GM18502 (cell line): ENCODE data around the gene ARHGAP15.

Experiments used
- ATAC-seq: cut with Tn5 transposase; IDR thresholded peaks from one replicate; pipeline ENCODE4 v1.9.1; 2021; ENCODE audit warnings: mild to moderate bottlenecking; ENCODE audit not compliant: unreplicated experiment, poor library complexity

The ARHGAP15 gene

DNA sequence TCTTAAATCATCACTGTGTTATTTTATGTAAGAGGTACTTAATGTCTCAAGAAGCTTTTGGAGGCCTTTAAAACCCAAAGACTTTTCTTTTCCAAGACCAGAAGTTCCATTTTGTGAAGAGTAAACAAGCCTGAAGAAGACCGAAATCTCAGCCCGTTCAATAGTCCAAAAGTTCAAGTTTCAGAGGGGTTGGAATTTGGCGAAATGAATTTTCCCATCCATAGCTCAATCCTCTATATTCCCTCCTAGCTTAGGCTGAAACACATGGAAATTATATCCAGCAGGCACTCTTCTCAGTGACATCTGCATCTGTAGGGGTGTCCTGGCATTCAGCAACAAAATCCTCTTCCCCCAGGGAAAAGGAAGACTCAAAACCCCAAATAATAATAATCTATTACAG, 344.6 kb downstream of the ARHGAP15 start:
- no peak for ATAC-seq

DNA sequence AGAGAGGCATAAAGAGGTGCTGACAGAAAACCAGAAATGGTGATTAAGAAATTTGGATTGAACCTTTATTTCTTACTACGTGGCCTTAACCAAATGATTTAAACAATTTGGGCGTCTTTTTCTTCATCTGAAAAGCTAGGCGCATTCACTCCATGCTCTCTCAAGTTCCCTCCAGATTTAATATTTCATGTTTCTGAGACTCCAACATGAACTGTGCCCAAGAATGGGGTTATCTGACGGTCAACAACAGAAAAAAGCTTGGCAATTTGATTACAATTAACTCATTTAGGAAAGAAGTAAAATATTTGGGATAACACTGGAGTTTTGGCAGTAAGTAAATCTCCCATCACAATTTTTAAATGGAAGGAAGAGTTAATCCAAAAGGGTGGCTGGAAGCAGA, 345.4 kb downstream of the ARHGAP15 start:
- no peak for ATAC-seq

DNA sequence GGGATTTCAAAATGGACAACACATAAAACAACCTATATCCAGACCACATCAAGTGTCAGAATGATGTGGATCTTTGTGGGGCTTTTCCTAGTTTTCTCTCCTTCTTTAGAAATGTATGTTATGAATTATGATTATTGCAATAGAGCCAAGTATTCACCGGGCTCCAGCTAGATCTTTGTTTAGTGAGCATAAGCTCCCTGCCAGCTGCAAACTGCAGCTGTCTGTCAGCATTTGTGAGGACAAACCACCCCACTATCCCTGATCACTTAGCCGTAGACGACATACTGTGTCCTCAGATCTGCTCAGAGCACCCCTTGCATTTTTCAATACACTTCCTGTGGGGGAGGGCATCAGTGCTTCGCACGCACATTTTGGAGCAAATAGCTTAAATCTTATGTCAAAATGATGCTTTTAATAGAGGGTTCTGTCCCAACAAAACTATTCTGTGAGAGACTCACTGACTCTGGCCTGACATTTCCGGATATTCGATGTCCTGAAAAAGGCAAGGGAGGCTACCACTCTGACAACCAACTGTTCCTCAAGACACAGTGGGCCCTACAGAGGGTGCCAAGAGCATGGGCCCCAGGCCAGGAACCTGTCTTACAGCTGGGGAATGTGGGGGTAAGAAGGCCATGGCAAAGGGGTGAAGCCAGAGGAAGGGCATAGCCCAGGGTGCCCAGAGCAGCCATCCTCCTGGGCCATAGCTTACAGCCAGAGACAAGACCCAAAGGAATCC, 346.0 kb downstream of the ARHGAP15 start:
- ATAC-seq: no peak

DNA sequence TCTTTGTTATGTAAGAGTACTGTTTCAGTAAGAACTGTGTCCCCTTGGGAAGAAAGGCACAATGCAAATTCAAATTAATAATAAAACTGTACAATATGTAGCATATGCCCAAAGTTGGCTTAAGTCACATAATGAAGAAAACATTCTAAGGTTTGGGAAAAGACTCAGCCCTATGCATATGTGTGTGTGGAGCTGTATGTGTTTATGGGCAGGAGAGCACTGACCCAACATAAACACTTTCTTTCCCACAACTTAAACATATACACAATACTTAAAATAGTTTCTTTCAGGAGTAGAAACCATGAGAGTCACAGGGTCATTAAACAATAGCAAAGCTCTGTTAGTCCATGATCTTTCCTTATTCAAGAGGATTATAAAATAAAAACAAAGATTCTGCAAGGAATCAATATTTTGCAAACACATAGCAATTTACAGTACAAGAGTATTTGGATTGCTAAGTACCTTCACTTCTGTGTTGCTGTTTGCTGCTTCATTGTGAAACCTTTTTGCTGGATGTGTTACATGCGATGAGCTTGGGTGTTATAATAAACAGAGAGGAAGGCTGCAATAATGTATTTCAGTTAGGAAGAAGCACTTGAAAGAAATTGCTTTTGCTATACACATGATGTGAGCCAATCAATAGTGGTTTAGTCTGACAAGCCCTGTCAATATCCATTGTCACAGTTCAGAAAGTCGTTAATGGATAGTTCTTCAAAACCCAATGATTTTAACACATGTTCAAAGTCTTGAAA, 347.3 kb downstream of the ARHGAP15 start:
- no peak for ATAC-seq

DNA sequence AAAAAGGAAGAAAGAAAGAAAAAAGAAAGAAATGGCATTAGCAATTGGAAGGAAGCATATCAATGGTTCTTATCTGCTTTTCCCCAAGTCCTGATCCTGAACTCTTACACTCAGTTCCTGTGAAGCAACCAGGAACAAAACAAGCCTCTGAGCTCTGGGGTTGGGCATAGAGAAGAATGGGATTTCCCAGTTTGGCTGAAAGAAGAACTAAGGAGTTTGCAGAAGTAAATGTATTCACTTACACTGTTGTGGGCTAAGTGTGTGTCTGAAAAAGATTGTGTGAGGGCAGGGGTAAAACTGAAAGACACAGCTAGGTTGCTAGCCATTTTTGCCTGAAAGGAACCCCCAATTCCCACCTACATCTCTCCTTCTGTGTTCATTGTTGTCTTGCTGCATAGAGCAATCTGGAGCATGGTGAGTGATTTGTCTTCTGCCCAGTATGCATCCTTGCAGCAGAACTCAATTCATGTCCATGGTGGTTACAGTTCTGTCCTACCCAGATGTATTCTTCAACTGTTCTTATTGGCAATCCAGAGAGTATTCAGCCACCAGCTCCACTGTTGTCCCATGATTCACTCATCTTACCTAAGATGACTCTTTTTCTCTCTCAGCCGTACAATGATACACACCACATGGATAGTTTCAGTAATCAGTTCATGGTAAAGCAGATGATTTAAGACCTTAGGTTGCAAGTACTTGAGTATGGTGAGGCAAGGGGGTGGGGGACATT, 348.7 kb downstream of the ARHGAP15 start:
- peak; percentile 49 for ATAC-seq

DNA sequence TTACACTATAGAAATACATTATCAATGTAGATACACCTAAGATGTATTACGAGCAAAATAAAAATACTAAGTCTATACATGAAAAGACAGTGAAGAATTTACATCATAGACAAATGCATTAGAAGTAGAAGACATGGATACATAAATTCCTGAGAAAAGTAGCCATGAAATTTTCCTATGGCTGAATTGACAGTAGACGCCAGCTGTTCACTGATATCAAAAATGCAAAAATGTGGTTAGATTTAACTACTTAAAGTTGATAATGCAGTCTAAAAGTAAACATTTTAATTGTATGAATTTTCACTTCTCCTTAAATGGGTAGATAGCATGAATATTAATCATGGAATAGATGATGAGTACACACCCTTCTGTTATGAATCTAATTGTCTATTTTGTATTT, 350.9 kb downstream of the ARHGAP15 start:
- ATAC-seq: no peak

DNA sequence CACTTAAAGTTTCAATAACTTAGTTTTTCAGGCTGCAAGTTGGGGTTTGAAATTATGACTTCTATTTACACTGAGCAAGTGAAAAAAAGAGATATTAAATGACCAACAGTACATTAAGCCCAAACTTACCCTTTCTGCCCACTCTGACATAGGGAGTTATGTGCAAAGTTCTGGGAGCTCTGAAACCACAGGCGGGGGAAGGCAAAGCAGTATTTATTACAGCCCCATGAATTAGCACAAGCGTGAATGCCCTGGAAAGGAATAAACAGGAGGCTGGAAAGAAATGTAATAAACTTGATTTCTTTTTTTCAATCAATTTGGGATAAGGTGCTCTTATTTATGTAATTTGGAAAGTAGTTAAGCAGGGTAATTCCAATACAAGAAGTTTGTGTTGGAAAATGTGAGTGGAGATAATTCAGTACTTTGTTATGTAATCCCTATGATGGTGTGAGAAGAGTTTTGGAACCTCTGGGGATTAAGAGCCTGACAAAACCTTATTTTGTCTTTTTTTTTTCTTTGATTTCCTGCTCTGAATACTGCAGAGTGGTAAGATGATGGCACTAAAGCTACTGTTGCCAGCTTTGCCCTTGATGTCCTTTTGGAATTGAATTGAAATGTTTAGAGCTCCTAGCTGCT, 351.5 kb downstream of the ARHGAP15 start:
- no peak for ATAC-seq

DNA sequence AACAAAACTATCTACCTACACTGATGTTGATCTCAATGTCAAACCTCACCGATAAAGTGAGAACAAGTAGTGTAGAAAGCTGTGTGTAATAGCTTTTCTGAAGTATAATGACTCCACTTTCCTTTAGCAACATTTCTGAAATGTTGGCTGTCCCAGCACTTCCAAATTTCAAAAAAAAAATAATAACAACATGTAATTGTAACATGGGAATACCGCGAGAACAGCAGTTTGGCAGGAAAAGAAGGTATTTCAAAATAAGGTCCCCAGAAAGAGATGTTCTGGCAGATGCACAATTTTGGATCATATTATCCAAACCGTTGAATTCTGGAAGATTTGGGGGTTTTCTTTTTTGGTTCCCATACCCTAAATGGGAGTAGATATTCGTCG, 352.0 kb downstream of the ARHGAP15 start:
- no peak for ATAC-seq

DNA sequence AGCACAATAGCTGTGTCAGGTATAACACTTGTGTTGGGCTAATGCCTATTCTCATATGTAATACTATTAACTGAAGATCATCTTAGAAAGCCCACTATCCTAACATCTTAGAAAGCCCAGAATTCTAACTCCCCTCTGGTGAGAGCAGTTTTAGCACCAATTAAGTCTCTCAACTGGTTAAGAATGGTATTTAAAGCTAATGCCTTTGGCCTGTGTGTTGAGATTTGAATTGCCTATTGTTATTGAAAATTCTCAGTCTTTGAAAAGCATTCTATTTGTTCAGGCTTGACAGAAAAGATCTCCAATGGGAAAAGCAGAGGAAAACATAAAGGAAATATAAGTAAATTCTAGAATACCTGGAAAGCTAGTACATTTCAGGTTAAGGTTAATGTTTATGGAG, 352.5 kb downstream of the ARHGAP15 start:
- no peak for ATAC-seq

DNA sequence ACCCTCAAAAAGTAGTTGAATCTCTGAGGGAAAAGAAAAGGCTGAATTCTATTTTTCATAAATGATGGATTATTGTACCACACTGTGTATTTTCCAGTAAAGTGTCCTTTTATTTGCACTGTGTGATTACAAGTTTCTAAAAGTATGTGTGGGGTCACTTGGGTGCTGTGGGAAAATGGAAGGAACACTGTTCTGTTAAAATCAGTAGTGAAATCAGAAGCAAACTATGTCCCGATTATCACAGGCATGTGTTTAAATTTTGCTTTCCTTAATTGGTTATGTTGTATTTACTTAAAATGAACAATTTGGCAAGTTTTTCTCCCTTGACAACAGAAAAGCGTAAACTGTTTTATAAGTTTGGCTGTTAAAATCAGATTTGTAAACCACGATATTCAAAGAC, 353.1 kb downstream of the ARHGAP15 start:
- no peak for ATAC-seq

DNA sequence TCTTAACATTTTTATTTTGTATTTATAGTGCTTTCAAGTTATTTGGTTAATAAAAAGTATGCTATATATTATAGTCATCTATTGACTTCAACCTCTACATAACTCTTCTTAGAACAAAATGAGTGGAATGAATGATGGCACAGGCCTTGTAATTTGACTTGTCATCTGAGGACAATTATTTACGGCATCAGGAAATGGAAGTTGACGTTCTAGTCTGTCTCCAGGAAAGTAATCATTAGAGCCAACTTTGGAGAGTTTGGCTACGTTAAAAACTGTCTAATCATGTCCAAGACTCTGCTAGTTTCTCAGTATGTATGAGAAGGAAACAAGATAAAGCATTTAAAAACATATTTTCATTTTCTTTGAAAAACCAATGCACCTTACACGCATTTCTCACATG, 353.6 kb downstream of the ARHGAP15 start:
- no peak for ATAC-seq

DNA sequence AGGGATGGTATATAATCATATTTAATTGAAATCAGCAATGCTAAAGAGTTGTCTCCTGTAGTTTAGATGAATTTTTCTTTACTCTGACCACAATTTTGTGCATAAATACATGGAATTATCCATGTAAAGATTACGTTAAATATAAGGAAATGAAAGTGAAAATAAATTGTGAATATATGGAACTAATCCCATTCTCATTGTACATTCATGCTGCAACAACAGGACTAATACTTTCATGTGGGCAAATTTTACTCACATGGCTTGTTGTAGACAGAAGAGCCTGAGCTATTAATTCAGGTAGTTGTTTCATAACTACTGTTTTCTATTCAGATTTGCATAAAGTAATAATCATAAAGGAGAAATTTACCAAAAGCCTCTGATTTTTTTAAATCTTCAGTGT, 357.8 kb downstream of the ARHGAP15 start:
- ATAC-seq: no peak

DNA sequence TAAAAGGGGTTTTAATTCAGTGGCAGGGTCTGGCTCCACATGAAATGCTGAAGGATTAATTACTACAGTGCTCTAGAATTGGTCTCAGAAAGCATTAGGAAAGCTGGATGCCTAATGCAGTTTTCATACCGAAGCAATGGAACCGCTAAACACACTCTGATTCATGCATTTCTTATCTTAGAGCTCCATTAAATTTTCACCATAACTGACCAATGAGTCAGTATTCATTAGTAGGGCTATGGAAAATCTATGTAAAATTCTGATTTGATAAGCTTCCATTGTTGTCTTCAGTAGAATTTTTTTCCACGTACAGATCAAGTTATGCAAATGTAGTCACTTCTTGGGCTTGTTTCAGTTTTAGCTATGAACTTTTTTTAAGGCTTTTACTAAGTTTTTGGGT, 359.9 kb downstream of the ARHGAP15 start:
- ATAC-seq: no peak

DNA sequence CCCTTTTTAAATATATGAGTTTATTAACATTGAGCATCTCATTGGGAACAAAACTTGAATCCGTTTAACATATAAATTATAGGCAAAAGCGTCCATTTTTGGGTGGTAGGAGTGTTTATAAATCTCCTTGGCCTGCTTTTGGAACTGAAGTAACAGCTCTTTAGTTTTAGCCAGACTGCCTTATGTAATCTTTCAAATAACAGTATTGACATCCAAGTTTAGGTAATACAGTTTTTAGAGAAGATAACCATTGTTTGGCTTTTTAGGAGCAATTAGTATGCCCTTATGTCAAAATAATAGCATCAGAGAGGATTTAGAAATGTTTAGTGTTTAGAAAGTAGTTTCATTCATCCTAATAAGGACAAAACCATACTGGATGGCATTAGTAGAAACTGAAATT, 361.9 kb downstream of the ARHGAP15 start:
- no peak for ATAC-seq

DNA sequence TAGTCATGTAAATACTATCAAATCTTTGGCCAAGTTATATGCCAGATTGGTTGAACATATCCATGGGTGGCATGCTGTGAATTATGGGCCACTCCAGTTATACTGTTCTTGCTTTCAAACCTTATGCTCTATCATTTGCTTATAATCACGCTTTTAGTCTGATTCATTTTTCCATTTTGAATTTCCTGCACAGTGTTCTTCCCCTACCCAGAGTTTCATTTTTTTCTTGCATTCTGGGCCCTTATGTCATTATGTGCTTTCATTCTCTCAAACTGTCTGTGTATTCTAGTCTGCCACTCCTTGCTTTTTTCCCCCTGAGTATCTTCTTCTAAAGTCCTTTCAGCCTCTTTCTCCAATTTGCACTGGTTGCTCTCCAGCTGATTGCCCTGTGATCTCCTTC, 364.1 kb downstream of the ARHGAP15 start:
- ATAC-seq: no peak

DNA sequence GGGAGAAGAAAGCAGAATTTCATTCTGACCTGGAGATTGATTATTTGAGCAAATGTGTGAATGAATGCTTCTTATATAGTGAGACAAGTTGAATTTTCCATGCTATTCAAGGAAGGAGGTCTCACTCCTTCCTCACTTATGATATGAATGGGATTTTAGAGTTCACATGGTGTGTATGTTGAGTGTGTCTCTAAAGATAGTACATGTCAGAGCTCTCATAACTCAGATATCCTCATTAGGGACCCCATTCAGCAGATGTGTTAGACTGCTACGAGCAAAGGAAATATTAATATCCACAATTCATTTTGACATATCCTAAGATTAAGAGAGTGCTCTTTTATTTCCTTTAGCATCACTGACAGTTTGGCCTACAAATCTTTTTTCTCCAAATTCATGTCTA, 368.5 kb downstream of the ARHGAP15 start:
- ATAC-seq: no peak

DNA sequence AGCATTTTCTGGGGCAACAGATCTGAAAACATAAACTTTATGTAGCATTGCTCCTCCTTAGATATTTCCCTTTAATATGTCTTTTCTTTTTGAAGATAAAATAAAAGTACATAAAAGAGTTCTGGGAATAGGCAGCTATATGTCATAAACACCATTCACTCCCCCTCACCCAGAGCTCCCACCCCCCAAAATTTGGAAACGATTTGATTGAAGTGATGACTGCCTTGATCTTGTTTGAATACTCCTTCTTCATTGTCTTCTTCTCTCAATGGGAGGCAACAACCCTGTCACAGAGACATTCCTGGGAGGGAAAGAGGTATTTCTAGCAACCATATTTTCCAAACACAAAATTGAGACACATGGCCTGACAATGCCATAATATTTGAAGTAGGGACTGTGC, 369.3 kb downstream of the ARHGAP15 start:
- no peak for ATAC-seq

DNA sequence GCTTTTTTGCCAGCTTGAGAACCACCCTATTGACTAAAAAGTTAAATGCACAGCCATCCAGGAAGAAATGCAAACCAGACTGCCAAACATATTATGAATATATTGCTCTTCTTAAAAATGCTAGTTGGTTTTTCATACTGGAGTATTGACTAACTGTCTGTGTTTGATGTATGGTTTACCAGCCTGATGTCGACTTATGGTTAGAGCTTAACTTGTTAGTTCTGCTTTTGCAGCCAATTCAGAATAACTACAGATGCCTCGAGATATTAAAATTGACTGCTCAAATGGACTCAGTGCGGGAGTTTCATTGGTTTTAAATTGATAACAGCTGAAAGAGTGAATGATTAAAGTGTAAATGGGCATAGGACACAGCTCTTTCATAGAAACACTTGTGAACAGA, 369.8 kb downstream of the ARHGAP15 start:
- no peak for ATAC-seq

DNA sequence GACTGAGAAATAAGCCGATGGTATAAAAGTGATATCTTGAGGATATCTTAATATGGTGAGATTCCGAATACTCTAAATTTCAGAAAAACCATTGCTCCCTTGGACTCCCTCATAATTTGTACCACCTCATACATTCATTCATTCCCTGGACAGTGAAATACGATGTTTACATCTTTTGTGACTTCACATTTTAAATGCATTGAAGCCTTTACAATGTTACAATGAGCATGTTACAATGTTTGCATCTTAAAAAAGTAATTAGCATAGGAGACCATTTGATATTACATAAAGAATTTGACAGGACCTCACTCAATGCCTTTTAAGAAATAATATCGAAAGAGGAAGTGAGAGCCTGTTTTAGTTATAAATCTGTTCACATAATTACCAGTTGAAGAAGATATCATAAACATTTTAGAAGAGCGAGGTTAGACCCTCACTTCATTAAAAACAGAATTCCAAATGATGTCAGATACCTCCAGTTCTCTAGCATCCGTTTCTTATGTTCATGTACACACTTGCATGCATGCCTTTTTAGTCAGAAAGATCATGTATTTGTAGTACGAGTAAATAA, 372.0 kb downstream of the ARHGAP15 start:
- no peak for ATAC-seq

DNA sequence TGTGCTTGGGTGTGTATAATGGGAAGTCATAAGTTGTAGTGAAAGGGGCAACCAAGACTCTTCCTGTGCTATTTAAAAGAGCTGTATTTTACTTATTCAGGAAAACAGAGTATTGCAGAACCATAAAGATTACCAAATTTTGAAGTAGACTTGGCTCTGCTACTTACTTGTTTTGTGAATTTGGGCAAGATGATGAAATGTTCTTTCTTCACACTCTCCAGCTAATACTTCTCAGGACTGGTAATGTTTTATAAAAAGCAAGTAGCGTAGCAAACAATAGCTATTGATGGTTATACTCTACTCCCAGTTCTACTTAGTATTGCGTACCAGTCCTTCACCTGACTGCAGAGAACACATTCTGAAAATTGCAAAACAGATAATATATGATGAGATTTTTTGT, 374.1 kb downstream of the ARHGAP15 start:
- no peak for ATAC-seq

DNA sequence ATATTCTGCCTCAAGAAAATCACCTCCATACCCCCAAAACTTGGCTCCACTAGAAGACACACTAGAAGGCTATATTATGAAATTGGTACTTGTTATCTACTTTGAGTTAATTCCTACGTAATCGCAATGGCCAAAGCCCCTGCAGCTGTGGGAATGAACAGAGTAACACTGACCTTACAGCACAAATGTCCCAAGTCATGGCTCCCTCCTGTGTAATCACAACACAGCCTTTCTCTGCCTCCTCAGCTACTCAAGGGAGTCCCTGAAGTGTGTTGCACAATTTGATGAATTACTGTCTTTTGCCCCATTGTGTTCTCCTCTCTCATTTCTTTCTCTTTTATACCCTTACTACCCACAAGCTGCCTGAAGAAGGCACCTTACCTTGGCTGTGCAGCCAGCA, 375.2 kb downstream of the ARHGAP15 start:
- no peak for ATAC-seq
